NCI-H460 (cell line): ENCODE measurements around the gene SGSH. TPM values are rescaled to one million over a fixed set of nuclear protein-coding genes. Genes with fewer than 3 reads are reported as not detected.

ENCODE experiments used
- DNase-seq: peaks from one replicate; pipeline ENCODE4 v3.0.0-alpha.2; 2016; ENCODE audit warnings: low read depth; ENCODE audit errors: extremely low read depth
- total RNA-seq: library from RNA; depleted of rRNA; stranded (reverse); fragments of >200 nt; shearing (Covaris generic); gene quantifications from 2 replicates; pipeline ENCODE4 v1.2.3, GENCODE V29; 2014

Gene SGSH
- total RNA-seq, 1 experiment from 2014 or later: 10.2 TPM

DNA sequence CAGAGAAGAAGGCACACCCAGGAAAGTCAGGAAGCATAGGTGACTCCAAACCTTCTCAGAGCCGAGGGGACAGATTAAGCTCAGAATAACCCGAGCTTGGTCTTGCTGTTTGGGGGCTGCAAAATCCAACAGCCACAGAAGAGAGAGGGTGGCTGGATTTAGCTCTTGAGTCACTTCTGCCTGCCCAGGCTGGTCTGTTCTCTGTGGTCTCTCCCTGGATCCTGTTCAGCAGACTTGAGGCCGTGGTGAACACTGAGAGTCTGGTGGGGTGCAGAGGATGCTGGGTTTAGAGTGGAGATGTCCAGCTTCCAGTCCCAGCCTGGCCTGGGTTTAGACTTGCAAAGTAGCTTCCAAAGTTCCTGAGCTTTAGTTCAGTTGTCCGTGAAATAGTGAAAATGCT lies 8.9 kb upstream of the SGSH start:
- no peak for DNase-seq

DNA sequence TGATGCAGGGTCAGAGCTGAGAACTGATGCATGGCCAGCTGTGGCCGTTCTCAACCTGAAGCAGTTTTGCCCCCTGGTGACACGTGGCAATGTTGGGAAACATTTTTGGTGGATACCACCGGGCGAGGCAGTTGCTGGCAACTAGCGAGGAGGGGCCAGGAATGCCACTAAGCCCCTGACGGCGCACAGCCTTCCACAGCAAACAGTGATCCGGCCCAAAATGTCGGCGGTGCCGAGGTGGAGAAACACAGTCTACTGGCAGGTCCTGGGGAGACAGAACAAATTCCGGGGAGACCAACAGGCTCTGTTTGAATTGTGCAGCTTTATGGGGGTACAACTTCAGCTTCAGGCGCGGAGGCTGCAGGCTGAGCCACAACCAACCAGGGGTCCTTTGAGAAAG lies 8.3 kb upstream of the SGSH start:
- no peak for DNase-seq

DNA sequence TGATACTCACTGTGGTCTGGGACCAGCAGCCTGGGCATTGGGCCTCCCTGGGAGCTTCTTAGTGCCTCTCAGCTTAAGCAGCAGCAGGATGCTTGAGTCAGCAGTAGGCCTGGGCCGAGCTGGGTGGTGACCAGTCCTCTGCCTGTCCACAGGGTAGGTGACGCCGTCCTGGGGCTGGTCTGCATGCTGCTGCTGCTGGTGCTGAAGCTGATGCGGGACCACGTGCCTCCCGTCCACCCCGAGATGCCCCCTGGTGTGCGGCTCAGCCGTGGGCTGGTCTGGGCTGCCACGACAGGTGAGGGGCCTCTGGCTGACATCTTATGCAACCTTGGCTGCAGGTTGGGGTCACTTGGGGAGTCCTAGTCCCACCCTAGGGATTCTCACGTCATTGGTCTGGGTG lies 7.5 kb upstream of the SGSH start:
- no peak for DNase-seq

DNA sequence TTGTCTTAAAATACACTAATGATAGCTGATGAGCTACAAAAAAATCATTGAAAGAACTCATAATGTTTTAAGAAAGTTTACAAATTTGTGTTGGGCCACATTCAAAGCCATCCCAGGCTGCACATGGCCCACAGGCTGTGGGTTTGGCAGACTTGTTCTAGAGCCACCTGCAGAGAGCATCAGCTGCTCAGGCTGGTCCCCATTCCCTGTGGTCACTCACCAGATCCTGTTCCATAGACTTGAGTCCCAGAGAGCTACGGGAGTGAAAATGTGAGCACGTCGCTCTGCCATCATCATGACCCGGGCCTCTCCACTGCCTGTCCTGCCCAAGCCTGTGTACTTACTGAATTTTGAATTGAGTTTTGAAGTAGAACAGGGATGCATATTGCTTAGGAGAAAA lies 7.0 kb upstream of the SGSH start:
- no peak for DNase-seq

DNA sequence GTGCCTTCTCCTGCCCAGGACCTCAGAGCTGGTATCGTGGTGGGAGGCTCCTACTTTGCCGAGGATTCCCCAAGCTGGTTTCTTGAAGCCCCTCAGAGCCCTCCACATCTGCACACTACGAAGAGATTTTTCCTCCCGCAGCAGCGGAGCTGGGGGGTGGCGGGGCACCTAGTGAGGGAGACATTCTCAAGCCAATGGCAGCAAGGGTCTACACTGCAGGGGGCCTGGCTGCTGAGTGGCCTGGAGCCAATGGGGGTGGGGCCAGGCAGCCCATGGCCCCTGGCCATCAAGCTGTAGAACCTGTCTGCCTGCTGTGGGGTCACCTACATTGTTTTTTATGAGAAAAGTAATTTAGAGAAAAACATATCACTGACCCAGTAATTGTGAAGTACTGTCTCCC lies 5.1 kb upstream of the SGSH start:
- DNase-seq: no peak

DNA sequence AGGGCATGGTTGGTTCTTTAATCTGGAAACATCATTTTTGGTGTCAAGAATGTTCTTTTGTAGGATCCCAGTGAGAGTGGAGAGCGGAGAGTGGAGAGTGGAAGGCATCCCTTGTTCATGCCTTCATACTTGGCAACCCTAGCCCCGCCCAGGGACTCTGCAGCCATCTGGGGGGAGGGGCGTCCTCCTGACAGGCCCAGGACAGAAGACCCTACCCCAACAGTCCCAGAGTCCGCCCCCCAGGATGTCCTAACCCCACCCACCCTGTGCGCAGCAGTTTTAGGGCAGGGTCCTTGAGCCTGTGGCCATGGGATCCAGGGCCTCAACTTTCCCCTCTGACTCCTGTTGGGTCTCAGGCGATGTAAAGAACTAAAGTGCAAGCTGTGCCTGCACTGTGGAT lies 4.5 kb upstream of the SGSH start:
- no peak for DNase-seq

DNA sequence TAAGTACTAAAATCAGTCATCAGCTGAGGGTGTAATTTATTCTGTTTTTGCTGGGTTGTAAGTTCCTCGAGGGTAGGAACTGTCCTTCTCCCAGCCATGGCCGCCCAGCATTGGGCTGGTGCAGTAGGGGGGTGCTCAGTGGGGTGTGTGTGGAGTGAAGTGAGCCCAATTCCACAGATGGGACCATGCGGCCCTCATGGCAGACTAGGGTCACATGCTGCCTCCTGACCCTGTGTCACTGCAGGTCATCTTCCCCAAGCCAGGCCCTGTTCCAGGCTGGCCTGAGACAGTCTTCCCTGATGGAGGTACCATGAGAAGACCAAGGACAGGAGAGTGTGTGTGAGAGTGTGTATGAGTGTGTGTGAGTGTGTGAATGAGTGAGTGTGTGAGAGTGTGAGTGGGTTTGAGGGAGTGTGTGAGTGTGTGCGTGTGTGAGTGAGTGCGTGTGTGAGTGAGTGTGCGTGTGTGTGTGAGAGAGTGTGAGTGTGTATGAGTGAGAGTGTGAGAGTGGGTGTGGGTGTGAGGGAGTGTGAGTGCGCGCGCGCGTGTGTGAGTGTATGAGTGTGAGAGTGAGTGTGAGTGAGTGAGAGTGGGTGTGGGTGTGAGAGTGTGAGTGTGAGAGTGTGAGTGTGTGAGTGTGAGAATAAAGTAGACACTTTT lies 3.8 kb upstream of the SGSH start:
- DNase-seq: no peak

DNA sequence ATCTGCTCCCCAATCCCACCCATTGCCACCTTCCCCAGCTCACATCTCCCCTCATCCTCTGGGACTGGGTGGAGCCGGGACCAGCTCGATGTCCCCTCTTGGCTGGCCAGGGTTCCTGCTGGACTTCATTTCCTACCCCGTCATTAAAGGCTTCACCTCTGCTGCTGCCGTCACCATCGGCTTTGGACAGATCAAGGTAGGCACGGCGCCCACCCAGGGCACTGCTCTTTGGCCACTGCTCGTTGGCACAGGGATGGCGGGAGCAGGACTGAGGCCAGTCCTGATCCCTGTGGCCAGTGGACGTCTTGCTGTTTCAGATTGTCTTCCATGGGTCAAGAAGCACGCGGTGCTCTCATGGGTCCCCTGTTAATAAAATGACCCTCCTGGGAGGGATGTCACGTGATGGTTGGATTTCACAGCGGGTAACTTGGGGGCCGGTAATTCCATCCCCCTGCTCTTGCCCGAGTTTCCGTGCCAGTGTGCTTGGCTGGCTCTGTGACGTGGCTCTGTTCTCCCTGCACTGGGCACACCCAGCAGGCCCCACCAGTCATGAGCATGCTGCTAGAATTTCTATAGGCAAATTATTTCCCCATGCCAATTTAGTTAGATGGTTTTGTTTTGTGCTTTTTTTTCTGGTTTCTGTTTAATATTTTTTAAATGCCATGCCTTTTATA lies 3.1 kb upstream of the SGSH start:
- DNase-seq: no peak

DNA sequence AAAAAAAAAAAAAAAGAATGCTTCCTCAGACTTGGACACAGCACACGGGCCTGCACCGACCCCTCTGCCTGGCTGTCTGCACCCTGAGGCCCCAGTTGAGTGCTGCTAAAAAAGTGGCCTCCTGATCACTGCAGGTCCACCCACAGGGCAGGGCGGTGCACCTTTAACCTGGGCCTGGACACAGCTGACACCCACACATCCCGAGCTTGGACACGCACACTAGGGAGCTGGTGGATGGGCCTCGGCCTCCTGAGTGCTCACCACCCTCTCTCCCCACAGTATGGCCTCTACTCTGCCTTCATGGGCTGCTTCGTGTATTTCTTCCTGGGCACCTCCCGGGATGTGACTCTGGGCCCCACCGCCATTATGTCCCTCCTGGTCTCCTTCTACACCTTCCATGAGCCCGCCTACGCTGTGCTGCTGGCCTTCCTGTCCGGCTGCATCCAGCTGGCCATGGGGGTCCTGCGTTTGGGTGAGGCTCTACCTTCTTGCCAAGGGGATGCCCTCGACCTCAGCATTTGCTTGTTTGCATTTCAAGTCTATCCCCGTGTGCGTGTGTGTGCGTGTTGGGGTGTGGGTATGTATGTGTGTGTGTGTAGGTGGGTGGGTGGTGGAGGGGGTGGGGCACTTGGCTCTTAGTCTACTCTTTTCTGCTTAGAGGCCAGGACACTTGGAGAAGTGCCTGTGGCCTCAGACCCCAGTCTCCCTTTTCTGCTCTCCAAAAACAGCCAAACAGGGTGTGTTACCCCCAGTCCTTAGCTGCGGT lies 2.4 kb upstream of the SGSH start:
- DNase-seq: no peak

DNA sequence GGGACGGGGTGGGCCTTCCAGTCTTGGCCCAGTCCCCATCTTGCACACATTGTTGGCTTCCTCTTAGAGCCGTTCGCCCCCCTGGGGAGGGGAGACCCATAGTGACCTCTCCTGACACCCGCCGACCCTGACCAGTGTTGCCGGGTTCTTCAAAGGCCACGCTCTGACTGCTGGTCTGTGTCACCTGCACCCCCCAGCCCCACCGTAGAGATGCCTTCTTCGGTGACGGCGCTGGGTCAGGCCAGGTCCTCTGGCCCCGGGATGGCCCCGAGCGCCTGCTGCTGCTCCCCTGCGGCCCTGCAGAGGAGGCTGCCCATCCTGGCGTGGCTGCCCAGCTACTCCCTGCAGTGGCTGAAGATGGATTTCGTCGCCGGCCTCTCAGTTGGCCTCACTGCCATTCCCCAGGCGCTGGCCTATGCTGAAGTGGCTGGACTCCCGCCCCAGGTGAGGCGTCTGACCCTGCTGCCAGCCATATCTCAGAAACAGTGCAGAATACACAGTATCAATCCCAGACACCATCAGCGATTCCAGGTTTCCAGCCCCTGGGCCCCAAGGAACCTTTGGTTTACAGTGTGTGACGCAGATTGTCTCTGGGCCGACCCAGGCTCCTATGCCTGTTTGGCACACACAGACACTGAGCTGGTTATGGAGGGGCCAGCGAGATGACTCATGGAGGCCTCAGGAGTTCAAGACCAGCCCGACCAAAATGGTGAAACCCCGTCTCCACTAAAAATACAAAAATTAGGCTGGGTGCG lies 1.4 kb upstream of the SGSH start:
- no peak for DNase-seq

DNA sequence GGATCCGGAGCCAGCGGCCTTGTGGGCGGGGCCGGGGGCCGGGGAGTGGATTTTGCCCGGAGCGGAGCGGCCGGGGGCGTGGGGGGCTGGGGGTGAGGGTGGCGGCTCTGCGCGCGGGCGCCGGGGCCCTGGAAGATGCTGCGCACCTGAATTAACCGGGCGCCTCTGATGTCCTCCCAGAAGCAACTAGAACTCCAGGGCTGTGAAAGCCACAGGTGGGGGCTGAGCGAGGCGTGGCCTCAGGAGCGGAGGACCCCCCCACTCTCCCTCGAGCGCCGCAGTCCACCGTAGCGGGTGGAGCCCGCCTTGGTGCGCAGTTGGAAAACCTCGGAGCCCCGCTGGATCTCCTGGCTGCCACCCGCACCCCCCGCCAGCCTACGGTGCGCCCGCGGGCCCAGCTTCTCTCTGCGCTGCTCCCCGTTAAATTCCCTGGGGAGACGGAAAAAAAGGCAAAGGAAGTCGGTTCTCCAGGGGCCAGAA lies 643 bp upstream of the SGSH start:
- DNase-seq: no peak

DNA sequence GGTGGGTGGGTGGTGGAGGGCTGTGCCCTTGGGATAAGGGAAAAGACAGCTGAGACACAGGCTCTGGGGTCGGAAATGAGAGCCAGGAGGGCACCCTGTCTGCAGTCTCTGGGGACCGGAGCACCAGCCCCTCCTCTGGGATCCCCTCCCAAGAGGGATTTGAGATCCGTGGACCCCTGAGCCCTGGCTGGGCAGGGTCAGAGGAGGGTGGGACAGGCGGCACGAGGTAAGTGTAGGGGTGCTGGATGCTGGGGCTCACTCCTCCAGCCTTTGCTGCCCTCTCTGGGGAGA lies 425 bp downstream of the SGSH start:
- no peak for DNase-seq

DNA sequence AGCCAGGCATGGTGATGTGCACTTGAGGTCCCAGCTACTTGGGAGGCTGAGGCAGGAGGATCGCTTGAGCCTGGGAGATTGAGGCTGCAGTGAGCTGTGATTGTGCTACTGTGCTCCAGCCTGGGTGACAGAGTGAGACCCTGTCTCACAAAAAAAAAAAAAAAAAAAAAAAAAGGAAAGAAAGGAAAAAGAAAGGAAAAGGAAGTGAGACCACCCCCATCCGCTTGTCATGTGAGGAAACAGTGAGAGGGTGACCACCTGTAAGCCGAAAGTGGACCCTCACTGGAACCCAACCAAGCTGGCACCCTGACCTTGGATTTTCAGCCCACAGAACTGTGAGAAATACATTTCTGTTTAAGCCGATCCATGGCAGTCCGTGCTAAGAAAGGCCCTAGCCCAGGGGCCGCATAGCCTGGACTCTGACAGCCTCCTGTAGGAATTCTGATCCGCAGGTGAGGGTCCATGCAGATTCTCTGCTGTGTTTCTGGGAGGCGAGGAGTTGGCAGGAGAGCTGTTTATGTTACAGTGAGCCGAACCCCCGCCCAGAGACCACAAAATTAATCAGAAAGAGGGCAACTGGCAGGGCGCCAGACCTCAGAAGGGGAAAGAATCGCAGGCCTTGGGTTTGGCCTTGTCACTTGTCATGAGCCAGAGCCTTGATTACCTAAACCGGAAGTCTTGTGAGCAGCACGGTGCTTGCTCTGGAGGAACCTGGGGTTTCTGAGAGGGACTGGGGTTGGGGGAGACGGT lies 945 bp downstream of the SGSH start:
- DNase-seq: no peak

DNA sequence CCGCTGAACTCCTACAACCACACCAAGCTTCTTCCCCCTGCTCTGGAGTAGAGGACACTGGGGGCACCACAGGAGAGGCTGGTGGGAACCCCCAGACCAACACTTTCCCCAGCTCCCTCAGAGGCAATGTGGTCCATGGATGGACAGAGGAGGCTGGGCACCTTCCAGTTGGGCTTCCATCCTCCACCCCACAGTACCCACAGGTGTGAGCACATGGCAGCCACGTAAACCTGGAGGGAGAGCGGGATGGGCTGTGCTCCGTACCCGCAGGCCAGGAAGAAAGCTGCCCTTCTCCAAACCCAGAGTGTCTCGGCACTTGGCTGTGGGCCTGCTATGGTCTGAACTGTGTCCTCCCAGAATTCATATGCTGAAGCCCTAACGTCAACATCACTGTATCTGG lies 1.7 kb downstream of the SGSH start:
- DNase-seq: no peak

DNA sequence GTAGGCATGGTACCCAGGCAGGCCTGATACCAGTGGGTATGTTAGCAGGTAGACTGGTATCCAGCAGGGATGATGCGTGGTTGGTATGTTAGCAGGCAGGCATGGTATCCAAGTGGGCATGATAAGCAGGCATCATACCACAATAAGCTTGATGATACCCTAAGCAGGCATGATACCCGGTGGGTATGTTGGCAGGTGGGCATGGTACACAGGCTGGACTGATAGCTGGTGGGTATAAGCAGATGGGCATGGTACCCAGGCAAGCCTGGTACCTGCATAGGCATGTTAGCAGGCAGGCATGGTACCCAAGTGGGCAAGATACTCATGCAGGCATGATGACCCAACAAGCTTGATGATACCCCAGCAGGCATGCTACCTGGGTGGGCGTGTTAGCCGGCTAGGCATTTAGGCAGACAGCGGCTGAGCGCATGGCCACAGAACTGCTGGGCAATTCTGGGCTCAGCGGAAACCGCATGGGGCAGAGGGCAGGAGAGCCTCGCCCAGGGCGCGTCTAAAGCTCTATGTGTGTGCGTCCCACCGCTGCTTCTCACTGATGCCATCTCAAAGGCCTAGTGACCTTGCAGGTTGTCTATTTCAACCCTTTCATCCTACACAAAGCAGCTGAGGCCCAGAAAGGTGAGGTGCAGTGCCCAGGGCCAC lies 2.3 kb downstream of the SGSH start:
- no peak for DNase-seq

DNA sequence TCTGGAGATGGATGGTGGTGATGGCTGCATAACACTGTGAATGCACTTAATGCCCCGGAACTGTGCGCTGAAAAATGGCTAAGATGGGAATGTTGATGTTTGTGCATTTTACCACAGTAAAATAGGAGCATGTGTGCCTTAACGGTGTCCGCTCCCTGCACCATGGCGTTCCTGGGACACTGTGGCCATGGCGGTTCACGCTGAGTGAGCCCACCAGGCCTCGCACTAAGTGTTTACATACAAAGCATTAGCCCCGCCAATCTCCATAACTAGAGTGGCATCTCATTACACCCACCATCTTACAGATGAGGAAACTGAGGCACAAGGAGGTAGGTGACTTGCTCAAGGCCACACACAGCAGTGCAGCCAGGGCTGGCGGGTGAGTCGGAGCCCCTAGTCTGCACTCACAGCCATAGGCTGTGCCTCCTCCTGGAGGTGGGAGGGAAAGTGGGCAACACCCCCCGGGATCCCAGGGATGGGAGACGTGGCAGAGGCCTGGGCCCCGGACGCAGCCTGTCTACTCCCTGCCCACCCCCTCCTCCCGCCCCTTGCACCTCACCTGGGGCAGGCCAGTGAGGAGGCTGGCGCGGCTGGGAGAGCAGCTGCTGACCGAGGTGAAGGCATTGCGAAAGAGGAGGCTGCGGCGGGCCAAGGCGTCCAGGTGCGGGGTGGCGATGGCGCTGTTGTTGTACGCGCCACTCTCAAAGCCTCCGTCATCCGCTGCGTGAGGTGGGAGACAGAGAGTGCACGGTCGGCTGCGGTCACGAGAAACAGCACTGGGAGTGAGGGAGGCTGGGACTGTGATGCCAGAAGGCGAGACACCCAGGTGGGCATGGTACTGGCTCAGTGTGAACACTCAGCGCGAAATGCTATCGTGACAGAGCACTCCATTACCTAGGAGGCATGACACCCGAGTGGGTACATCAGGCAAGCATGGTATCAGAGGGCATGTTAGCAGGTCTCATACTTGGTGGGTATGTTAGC lies 3.4 kb downstream of the SGSH start:
- no peak for DNase-seq

DNA sequence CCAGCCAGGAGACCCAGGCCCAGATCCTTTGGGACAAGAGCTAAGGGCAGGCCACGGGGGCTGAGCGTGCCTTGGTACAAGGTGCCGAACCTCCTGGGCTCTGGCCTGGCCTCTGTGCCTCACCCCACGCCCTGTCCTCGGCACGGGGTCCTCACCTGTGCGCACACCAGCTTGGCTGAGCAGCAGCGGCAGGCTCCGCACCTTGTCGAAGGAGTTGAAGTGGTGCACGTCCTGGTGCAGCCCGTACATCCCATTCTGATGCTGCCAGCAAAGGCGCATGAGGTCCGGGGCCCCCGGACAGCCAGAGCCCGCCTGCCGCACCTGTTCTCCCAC lies 5.3 kb downstream of the SGSH start:
- no peak for DNase-seq

DNA sequence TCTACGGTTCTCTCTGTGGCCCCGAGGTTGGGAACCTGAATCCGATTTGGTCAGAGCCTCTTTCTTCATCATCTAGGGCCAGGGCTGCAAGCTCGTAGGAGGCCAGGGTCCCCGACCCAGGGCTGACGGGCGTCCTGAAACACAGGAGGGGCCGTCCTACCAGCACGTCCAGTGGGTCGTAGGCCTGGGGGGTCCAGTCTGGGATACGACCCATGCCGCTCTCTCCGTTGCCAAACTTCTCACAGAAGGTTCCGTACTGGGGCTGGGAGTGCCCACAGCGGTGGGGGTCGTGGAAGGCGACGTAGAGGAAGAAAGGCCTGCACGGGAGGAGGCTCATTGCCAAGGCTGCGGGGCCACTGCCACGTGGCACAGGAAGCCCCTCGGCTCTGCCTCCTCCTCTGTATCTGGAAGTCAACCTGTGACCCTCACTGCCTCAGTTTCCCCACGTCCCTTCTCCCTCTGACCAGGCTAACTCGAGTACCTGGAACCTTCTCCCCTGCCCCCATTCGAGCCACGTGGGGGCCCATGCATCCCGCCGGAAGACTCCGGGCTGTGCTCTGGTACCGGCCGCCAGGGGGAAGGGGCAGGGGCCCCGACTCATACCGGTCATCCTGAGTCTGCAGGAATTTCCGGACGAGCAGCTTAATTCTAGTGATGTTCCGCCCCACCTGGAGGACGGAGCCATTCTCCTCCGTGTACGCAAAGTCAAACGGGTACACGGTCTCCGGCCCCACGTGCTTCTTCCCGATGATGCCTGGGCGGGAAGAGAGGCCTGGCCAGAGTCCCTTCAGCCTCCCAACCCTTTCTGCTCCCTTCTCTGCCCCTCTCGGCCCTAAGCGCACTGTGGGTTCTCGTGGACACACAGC lies 5.9 kb downstream of the SGSH start:
- DNase-seq: no peak
